H1 (cell line): ENCODE data around the gene FXYD3.

Experiments used
- BCL11A ChIP-seq, 2 experiments: IDR thresholded peaks; one replicate each; pipeline ENCODE4 v1.6.1; 2011; ENCODE audit warnings: low read depth in 2 of 2, low read length in 2 of 2, mild to moderate bottlenecking in 2 of 2
- HDAC6 ChIP-seq: IDR thresholded peaks from one replicate; pipeline ENCODE4 v1.7.1; 2012; ENCODE audit warnings: low read depth, mild to moderate bottlenecking, inconsistent platforms, low read length, moderate library complexity
- JUN ChIP-seq: IDR thresholded peaks from 2 replicates; pipeline ENCODE4 v1.6.1; 2011; ENCODE audit warnings: low read depth, mild to moderate bottlenecking, improper control_type of control experiment, low read length
- TF ChIP-seq, protein P1 (sequence below): IDR thresholded peaks from 2 replicates; pipeline ENCODE4 v1.6.1; 2012; ENCODE audit warnings: inconsistent platforms

GRCh38 chr19:35069696-35070095 is 45.9 kb upstream of the FXYD3 start:
- TF ChIP-seq JUN (no peak), HDAC6 (no peak), BCL11A (IDR thresholded peaks at IDR 0.05; ENCODE audit: low read depth in 2 of 2, low read length in 2 of 2) (no peak)
- TF ChIP-seq, protein P1, sequence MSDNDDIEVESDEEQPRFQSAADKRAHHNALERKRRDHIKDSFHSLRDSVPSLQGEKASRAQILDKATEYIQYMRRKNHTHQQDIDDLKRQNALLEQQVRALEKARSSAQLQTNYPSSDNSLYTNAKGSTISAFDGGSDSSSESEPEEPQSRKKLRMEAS: no peak
